GM21367 (cell line): Measurements from ENCODE around the gene MIPOL1.
"Not testable (repeated sequence)": the region's sequence is repeated elsewhere in the genome, so short reads cannot be mapped to it uniquely, and the experiment has no call there.

Experiments used
- ATAC-seq: cut with Tn5 transposase; IDR thresholded peaks from one replicate; pipeline ENCODE4 v1.9.1; 2021; ENCODE audit not compliant: unreplicated experiment

MIPOL1 gene

DNA sequence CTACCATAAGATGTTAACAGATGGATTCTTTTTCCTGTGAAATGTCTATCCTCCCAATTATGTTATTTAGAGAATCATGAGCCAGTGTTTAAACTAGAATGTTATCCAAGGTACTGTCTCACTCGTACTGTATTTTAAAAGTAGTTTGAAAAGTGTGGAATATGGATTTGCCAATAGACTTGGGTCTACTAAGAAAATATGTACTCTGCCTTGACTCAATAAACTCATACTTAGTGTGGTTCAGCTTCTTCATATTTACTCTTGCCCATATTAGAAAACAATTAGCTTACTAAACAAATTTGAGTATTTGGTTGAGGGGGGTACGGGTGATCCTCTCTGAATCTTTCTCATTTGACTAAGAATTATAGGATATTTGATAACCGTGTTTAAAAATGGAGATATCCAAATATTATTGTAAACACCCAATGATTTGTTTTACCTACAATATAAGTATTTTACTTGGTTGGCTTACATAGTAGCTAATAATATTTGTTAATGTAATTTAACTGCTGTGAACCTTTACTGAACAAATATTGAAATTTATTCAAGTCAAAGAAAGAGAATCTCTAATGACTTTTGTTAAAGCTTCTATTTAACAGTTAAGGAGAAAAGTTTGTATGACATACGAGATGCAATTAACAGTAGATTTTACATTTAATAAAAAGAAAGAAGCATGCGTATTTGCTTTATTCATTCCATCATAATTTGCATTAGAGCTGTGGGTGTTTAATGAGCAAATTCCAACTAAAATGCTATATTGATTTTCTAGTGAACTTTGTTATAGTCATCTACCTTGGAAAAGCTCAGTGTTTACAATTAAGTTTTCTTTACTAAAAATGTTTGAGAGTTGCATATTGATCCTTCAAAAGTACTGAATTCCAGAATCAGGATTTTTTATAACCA lies 81.2 kb downstream of the MIPOL1 start:
- no peak for ATAC-seq

DNA sequence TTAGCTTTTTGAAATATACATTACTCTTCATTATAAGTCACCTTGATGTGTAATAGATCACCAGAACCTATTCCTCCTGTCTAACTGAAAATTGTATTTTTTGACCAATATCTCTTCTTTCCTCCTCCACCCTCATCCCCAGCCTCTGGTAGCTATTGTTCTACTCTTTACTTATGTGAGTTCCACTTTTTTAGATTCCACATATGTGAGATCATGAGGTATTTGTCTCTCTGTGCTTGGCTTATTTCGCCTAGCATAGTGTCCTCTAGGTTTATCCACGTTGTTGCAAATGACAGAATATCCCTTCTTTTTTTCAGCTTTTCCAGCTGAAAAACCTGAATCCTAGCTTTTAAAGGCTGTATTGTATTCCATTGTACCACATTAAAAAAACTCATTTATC lies 82.1 kb downstream of the MIPOL1 start:
- no peak for ATAC-seq

DNA sequence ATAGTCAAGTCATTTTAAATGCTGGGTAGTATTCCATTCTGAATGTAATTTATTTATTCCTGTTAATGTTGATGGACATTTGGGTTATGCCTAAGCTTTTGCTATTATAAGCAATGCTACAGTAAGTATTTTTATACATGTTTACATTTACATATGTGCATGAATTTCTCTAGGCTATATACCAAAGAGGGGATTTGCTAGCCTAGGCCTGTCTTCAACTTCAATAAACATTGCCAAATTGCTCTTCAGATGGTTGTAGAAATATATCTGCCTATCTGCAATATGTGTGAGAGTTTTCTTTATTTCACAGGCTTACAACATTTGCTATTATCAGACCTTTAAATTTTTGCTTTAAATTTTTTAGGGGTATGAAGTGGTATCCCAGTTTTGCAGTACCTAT lies 87.0 kb downstream of the MIPOL1 start:
- ATAC-seq, result no peak

DNA sequence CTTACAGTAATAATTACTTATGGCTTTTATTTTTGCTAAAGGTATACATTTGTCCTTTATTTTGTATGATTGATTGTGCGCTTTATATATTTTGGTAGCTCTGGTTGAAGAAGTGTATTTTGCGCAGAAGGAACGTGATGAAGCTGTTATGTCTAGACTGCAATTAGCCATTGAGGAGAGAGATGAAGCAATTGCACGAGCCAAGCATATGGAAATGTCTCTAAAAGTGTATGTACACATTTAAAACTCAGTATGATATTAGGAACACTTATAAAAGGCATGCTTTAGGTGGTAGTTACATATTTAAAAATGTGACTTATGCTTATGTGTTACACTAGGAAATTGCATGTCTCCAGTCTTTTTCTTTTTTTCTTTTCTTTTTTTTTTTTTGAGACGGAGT lies 87.5 kb downstream of the MIPOL1 start:
- no peak for ATAC-seq

DNA sequence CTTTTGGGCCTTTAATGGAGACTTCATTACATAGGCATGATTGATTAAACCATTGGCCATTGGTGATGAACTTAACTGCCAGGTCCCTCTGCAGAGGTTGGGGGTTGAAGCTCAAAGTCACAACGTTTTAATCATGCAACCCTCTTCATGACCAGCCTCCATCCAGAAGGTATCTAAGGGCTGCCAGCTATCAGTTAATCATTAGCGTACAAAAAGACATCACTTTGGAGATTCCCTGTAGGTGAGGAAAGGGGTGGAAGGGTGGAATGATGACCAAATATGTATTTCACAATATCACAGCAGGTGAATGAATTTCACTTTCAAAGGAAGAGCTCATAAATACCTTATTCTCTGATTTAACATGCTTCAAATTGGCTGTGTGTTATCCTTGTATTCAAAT lies 92.0 kb downstream of the MIPOL1 start:
- no peak for ATAC-seq

DNA sequence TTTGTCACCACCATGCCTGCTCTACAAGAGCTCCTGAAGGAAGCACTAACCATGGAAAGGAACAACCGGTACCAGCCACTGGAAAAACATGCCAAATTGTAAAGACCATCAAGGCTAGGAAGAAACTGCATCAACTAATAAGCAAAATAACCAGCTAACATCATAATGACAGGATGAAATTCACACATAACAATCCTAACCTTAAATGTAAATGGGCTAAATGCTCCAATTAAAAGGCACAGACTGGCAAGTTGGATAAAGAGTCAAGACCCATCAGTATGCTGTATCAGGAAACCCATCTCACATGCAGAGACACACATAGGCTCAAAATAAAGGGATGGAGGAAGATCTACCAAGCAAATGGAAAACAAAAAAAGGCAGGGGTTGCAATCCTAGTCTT lies 97.5 kb downstream of the MIPOL1 start:
- ATAC-seq, result not testable (repeated sequence)

DNA sequence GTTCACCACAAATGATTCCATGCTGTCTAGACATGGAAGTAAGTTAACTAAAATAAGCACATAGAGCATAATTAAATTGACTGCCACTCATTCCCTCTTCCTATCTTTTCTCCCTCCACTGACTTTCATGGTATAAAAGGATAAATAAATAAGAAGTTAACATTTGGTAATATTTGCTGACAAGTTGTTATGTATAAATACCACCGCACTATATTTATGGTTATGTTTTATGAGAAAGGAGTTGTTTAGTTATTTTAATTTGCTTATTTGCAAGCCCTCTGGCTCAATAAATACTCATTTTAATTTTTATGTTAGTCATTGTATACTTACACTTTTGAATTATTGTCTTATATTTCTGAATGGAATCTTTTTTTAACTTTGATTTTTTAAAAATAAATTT lies 113.5 kb downstream of the MIPOL1 start:
- no peak for ATAC-seq

DNA sequence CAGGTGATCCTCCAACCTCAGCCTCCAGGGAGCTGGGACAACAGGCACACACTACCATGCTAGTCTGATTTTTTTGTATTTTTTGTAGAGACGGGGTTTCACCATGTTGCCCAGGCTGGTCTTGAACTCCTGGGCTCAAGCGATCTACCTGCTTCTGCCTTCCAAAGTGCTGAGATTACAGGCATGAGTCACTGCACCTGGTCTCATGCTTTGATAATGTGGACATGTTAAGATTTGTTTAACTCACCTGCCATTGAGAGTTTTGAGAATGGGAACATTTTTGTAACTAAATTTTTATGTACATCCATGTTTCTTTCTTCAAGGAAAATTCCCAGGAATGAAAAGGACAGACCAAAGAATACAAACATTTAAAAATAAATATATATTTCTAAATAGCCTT lies 121.2 kb downstream of the MIPOL1 start:
- ATAC-seq, result no peak

DNA sequence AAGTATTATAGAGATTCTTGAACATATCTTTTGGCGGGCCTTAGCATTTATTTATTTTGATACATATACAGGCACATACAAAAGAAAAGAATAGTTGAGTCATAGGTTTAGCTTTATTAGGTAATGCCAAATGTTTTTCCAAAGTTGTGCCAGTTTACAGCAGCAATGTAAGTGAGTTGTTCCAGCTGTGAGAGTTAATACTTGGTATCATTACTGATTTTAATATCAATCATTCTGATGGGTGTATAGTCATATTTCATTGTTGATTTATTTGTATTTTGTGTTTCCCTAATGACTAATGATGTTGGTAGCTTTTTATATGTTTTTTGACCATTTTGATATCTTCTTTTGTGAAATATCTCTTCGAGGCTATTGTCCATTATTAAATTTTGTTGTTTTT lies 122.4 kb downstream of the MIPOL1 start:
- ATAC-seq, result no peak

DNA sequence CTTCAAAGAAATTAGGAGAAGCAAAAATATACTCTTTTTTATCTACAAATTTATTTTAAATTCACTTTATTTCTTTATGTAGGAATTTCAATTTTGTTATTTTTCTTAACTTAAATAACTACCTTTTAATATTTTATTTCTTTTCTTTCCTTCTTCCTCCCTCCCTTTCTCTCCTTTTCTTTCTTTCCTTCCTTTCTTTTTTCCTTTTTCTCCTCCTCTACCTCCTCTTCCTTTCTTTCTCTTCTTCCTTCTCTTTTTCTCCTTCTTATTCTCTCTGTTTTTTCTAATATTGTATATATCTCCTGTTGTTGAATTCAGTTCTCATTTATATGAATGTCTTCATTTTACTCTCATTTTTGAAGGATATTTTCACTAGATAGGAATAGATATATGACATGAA lies 127.6 kb downstream of the MIPOL1 start:
- ATAC-seq, result no peak

DNA sequence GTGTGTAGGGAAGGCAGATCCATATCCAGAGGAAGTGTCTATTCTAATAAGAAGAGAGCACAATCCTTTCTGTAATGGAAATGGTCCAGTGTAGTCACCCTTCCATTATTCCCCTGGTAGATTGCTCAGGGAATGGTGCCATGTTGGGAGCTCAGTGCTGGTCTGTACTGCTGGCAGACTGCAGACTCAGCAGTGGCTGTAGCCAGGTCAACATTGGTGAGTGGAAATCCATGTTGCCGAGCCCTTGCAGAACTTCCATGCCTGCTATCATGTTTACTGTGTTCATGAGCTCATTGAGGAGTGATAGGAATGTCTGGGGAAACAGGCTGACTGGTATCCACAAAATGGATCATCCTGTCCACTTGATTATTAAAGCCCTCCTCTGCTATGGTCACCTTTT lies 128.7 kb downstream of the MIPOL1 start:
- ATAC-seq, result no peak

DNA sequence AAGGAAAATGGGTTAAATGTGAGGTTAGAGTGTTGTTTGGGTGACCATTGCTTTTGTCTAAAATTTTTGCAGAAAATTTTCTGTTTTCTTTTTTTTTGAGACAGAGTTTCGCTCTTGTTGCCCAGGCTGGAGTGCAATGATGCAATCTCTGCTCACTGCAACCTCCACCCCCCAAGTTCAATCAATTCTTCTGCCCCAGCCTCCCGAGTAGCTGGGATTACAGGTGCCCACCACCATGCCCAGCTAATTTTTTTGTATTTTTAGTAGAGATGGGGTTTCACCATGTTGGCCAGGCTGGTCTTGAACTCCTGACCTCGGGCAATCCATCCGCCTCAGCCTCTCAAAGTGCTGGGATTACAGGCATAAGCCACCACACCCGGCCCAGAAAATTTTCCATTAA lies 130.2 kb downstream of the MIPOL1 start:
- ATAC-seq, result not testable (repeated sequence)

DNA sequence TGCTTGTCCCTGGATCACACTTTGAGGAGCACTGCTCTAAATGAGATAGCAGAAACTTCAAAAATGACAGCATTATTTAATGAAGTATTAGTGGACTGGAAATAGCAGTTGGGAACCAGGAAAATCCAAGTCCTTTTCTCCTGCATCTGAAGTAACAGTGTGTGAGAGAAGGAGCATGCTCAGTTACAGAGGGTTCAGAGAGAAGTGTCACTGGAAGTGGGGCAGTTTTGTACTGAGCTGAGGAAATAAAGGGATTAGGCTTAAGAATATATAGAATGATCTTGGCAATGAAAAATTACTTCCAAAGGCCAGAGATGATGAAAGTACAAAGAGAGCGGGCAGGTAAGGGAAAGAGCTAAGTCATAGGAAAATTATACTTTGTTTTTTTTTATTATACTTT lies 130.9 kb downstream of the MIPOL1 start:
- ATAC-seq, result no peak

DNA sequence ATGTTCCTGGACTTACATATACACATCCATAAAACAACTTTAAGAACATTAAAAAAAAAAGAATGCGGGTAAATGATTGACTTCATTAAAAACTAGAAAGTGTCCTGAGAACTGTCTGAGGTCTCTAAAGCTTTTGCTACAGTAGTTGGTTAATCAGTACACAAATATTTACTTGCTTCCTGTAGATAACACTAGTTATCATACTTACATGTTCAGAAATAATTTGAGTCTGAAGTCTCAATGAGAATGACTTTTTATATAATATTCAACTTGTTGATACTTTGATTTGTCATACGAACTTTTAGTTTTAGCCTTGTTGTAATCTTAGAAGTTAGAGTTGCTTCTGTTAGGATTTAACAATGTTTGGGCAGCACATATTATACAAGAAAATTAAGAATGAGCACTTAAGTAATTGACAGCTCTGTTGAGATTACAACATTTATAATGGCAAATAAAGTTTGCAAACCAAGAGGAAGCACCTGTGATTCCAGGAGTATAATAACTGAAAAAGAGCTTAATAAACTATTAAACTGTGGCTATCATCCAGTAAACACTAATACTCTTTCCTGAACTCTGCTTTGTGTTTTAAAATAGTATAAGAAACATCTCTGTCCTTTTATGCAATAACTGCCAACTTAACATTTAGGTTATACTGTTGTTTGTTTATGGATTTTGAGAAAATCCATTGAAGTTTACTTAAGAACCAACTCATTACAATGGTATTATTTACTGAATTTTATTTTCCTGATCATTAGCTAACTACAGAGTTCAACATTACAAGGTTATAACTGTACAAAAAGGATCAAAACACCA lies 131.7 kb downstream of the MIPOL1 start:
- no peak for ATAC-seq

DNA sequence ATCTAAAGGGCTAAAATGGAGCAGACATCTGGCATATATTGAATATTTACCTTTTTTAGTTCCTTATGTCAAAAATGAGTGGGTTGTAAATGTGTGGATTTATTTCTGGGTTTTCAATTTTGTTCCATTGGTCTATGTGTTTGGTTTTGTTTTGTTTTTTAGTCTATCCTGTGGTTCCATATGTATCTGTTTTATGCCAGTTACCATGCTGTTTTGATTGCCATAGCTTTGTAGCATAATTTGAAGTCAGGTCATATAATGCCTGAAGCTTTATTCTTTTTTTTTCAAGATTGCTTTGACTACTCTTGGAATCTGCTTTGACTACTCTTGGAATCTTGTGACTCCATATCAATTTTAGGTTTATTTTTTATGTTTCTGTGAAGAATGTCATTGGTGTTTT lies 133.2 kb downstream of the MIPOL1 start:
- no peak for ATAC-seq

DNA sequence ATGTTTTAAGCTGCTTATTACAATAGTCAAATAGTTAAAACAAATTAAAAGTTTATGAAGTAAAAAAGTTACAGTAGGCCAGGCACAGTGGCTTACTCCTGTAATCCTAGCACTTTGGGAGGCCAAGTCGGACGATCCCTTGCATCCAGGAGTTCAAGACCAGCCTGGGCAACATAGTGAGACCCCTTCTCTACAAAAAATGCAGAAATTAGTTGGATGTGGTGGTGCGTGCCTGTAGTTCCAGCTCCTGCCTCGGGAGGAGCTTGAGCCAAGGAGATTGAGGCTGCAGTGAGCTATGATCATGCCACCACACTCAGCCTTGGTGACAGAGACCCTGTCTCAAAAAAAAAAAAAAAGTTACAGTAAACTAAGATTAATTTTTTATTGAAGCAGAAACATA lies 142.6 kb downstream of the MIPOL1 start:
- no peak for ATAC-seq

DNA sequence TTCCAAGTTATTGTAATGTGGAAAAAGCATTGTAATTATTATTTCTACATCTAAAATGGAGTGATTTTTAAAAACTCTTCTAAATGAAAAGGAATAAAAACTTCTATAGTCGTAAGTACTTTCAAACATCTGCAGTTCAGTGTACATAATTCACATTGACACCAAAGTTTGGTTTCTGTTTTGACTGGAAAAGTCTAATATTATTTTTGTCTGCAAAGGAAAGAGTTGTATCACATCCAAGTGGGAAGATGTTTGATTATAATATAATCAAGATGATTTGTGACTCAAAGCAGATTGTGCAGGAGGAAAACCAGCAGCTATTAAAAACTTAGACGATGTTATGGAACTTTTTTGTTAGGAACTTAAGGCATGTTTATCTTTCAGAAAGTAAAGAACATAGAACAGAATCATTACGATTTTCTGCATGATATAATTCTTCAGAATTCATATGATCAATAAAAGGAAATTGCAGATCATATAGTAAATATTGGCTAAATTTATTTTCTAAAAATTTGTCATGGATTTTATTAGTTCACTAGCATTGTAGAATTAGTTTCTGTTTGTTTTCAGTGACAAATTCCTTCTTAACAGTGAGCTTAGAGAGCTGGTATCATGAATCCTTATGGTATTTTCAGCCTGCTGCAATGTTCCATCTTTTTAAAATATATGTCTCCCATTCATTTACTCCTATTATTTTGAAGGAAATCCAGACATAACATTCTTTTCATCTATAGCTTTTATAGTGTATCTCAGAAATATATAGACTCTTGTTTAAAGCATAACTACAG lies 145.8 kb downstream of the MIPOL1 start:
- ATAC-seq, result no peak

DNA sequence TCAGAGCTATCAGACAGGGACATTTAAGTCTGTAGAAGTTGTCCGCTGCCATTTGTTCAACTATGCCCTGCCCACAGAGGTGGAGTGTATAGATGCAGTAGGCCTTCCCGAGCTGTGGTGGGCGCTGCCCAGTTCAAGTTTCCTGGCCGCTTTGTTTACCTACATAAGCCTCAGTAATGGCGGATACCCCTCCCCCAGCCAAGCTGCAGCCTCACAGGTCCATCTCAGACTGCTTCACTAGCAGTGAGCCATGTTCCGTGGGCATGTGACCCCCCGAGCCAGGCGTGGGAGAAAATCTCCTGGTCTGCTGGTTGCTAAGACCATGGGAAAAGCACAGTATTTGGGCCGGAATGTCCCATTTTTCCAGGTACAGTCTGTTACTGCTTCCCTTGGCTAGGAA lies 165.9 kb downstream of the MIPOL1 start:
- no peak for ATAC-seq

DNA sequence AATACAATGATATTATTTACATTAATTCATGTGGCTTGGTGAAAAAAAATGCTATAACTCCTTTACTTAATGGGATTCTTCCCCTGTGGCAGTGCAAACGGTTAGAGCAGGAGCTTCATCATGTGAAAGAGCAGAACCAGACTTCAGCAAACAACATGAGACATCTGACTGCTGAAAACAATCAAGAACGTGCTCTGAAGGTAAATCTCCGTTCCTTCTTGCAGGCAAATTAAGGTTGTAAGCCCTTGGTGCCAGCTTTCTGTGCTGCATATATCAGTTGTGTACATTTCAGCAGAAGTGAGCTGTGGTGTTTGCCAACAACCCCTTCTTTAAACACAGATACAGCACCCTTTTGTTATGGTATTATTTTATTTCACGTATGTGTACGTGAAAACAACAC lies 171.7 kb downstream of the MIPOL1 start:
- no peak for ATAC-seq

DNA sequence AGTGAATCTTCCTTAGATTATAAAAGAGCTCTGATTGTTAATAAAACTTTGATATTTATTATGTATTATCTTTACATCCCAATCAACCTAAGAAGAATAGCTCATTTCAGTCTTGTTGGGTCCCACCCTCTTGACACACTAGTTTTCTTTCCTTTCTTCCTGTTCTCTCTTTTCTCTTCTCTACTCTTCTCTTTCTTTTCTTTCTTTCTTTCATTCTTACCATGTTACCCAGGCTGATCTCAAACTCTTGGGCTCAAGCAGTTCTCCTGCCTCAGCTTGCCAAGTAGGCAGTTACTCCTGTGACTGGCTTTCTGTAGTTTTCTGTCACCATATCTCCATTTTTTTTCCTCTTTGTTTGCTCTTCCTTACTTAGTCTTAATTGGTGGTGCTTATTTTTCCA lies 177.8 kb downstream of the MIPOL1 start:
- ATAC-seq, result no peak

DNA sequence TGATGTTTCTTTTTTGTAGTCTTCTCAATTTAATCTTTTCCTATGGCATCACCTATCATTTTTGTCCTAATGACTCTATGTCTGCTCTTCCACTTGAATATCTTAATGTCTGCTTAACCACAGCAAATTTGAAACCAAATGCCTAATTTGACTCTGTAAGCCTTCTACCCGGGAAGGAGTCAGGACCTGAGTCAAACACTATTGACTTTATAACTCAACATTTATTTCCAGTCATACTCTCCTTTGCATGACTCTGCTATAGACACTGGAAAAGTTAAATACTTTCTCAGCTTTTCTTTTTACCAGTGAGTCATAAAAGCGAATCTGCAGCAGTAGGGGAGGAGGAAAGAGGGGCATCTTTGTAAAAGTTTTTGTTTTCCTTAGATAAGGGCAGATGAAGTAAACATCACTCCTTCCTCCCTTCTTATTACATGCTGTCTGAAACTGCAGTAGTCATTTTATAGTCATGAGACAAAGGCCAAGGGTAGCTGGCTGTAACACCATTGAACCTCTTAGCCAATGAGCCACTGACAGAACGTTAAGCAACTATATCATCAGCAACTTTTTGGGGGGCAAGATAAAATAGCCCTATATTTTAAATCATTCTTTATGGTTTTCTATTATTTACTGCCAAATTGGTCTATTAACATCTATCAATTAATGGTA lies 179.3 kb downstream of the MIPOL1 start:
- ATAC-seq, result no peak
